ENCODE results near the gene CYTIP. TPM values are rescaled to one million over a fixed set of nuclear protein-coding genes. Genes with fewer than 3 reads are reported as not detected.

Gene CYTIP
- total RNA-seq = 5.5 and 23.5 TPM in 2 replicates

GRCh38 chr2:157443795-157444640, at the start of gene CYTIP:
TSS of gene CYTIP (minus strand) at chr2:157444089. CDS start at chr2:157444020, 69 bp downstream.

Other genes with a start within 250 kb of the CYTIP start
- gene GALNT5, start 186.4 kb downstream of the CYTIP start, total RNA-seq = 146 and 164 TPM in 2 replicates
- gene ERMN, start 118.3 kb downstream of the CYTIP start, total RNA-seq = 0.96 and 1.1 TPM in 2 replicates
- gene ACVR1C, start 184.8 kb upstream of the CYTIP start, total RNA-seq = 0.63 and 1.2 TPM in 2 replicates